Neural crest cell (in vitro differentiated cells): ENCODE results near the gene DENND1A. TPM values are rescaled to one million over a fixed set of nuclear protein-coding genes. Genes with fewer than 3 reads are reported as not detected.
A peak's percentile ranks its signal among the peaks of the same experiment; 100 is the strongest.

Source experiments
- DNase-seq: peaks from one replicate; pipeline ENCODE4 v3.0.0; 2021; ENCODE audit warnings: low read depth, mixed read lengths, low spot score
- H3K27ac Mint-ChIP-seq: one replicate; pipeline ENCODE4 v1.8.0; 2021; ENCODE audit warnings: mild to moderate bottlenecking, mixed read lengths; ENCODE audit not compliant: unreplicated experiment
- H3K27me3 Mint-ChIP-seq: 2 replicates; pipeline ENCODE4 v1.8.0; 2021; ENCODE audit warnings: low read depth, mild to moderate bottlenecking, mixed read lengths
- H3K36me3 Mint-ChIP-seq: 2 replicates; pipeline ENCODE4 v1.8.0; 2021; ENCODE audit warnings: low read depth, mild to moderate bottlenecking, mixed read lengths
- H3K4me1 Mint-ChIP-seq: 2 replicates; pipeline ENCODE4 v1.8.0; 2021; ENCODE audit warnings: mixed read lengths
- H3K4me3 Mint-ChIP-seq: one replicate; pipeline ENCODE4 v1.8.0; 2021; ENCODE audit warnings: mild to moderate bottlenecking, mixed read lengths
- H3K9me3 Mint-ChIP-seq: 2 replicates; pipeline ENCODE4 v1.8.0; 2021; ENCODE audit warnings: mixed read lengths
- CTCF ChIP-seq: fragments of 200-600 bp; sonication (generic); conservative IDR thresholded peaks from 2 replicates; pipeline ENCODE4 v1.5.0; 2021; ENCODE audit warnings: antibody characterized with exemption, mild to moderate bottlenecking
- total RNA-seq: library from RNA; stranded (reverse); gene quantifications from 2 replicates; pipeline ENCODE4 v1.2.1, GENCODE V29; 2021

Gene DENND1A
- total RNA-seq, 1 donor from 2014 or later = 17.8 TPM

- Mint-ChIP-seq H3K9me3 (no peaks in the 10 kb centered on the region), H3K27ac (no peak overlapping the region), H3K36me3 (no peaks in the 10 kb centered on the region), H3K4me3 (no peak overlapping the region), H3K4me1 (peaks cover 42% of the 10 kb centered on the region), H3K27me3 (no peaks in the 10 kb centered on the region)
- TF ChIP-seq CTCF = no peak
- DNase-seq = no peak
These were observed 514.7 kb downstream of the DENND1A start for GRCh38 chr9:123414936-123415930.

DNA sequence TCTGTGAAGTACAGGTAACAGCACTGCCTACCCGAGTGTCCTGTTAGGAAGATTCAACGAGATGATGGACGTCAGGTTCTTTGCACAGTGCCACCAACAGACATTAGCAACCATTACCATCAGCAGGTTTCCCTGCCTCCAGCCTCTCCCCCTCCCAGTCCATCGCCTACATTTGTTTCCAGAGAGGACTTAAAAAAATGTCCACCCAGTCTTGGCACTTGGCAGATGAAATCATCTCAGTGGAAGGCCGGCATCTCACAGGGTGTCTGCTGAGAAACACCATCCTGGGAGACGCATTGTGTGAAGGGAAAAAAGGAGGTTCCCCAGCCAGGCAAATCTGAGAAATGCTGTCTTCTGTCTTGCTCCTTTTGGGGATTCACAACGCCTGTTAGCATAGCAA is 515.7 kb downstream of the DENND1A start:
- Mint-ChIP-seq H3K36me3 (no peaks in the 10 kb centered on the region), H3K4me1 (peaks cover 32% of the 10 kb centered on the region), H3K9me3 (no peaks in the 10 kb centered on the region), H3K27ac (no peak overlapping the region), H3K27me3 (no peaks in the 10 kb centered on the region), H3K4me3 (peak overlapping the region; percentile 5)
- TF ChIP-seq CTCF = no peak
- DNase-seq = no peak

- DNase-seq = no peak
- Mint-ChIP-seq H3K27ac (peak overlapping the region; percentile 35), H3K27me3 (no peaks in the 10 kb centered on the region), H3K4me3 (no peak overlapping the region), H3K4me1 (peaks cover 27% of the 10 kb centered on the region), H3K9me3 (no peaks in the 10 kb centered on the region), H3K36me3 (no peaks in the 10 kb centered on the region)
- TF ChIP-seq CTCF = no peak
These were observed 517.6 kb downstream of the DENND1A start for GRCh38 chr9:123412171-123412820.

DNA sequence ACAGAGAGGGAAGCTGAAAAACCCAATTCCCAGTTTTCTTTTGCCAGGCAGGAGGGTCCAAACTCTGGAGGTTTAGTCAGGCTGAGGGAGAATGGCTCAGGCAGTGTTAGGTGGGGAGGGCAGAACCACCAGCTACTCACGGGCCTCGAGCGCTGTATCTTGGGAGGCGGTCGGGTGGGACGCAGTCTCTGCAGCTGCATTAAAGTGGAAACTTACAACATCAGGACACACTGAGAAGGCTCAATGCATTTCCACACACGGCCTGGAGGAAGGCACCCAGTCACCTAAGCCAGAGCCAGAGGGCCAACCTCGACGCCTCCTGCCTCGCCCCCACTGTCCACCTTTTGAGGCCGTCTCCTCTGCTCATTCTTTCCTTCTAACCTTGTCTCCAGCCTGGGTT is 518.3 kb downstream of the DENND1A start:
- H3K4me1 Mint-ChIP-seq = peaks cover 32% of the 10 kb centered on the region
- no peak for TF ChIP-seq CTCF
- H3K9me3 Mint-ChIP-seq = no peaks in the 10 kb centered on the region
- no peak overlapping the region for H3K4me3 Mint-ChIP-seq
- no peaks in the 10 kb centered on the region for H3K36me3 Mint-ChIP-seq
- H3K27ac Mint-ChIP-seq = peak overlapping the region; percentile 35
- H3K27me3 Mint-ChIP-seq = no peaks in the 10 kb centered on the region
- DNase-seq = no peak

- H3K9me3 Mint-ChIP-seq = no peaks in the 10 kb centered on the region
- H3K27ac Mint-ChIP-seq = no peak overlapping the region
- no peaks in the 10 kb centered on the region for H3K27me3 Mint-ChIP-seq
- H3K4me1 Mint-ChIP-seq = peaks cover 32% of the 10 kb centered on the region
- H3K4me3 Mint-ChIP-seq = no peak overlapping the region
- H3K36me3 Mint-ChIP-seq = no peaks in the 10 kb centered on the region
- DNase-seq = no peak
- no peak for TF ChIP-seq CTCF
These were observed 518.7 kb downstream of the DENND1A start for GRCh38 chr9:123411191-123411590.
